HG03342 (cell line): Measurements from ENCODE around the gene GABARAP.

Experiments used
- ATAC-seq: cut with Tn5 transposase; IDR thresholded peaks from one replicate; pipeline ENCODE4 v1.9.1; 2021; ENCODE audit warnings: mild to moderate bottlenecking, moderate library complexity; ENCODE audit not compliant: unreplicated experiment

Gene GABARAP

GRCh38 chr17:7223375-7223774 lies 18.9 kb downstream of the GABARAP start:
- ATAC-seq = no peak

GRCh38 chr17:7222972-7223292 lies 19.3 kb downstream of the GABARAP start:
- ATAC-seq = no peak

GRCh38 chr17:7222093-7222971 lies 19.9 kb downstream of the GABARAP start:
- no peak for ATAC-seq

GRCh38 chr17:7221278-7222092 lies 20.8 kb downstream of the GABARAP start:
- no peak for ATAC-seq

GRCh38 chr17:7220593-7221277 lies 21.5 kb downstream of the GABARAP start:
- ATAC-seq = no peak

GRCh38 chr17:7219812-7220592 lies 22.2 kb downstream of the GABARAP start, which contains the start of the genes ACADVL and DLG4:
Gene ACADVL (plus strand): TSS chr17:7219938. CDS start chr17:7219985, 47 bp downstream.
Gene DLG4 (minus strand): TSS chr17:7219836.
- ATAC-seq = peak; percentile 52

GRCh38 chr17:7219229-7219811 lies 22.9 kb downstream of the GABARAP start:
- no peak for ATAC-seq

GRCh38 chr17:7218758-7219157 lies 23.5 kb downstream of the GABARAP start:
- no peak for ATAC-seq

- no peak for ATAC-seq
These were observed 24.1 kb downstream of the GABARAP start for GRCh38 chr17:7218166-7218565.

- no peak for ATAC-seq
These were observed 24.9 kb downstream of the GABARAP start for GRCh38 chr17:7217113-7217987.

- no peak for ATAC-seq
These were observed 25.8 kb downstream of the GABARAP start for GRCh38 chr17:7216242-7217112.

GRCh38 chr17:7215652-7216180 lies 26.5 kb downstream of the GABARAP start:
- no peak for ATAC-seq

- no peak for ATAC-seq
These were observed 27.1 kb downstream of the GABARAP start for GRCh38 chr17:7215136-7215638.

- peak; percentile 72 for ATAC-seq
These were observed 27.7 kb downstream of the GABARAP start for GRCh38 chr17:7214300-7215135.

GRCh38 chr17:7213895-7214299 lies 28.4 kb downstream of the GABARAP start:
- ATAC-seq = peak; percentile 4

GRCh38 chr17:7211491-7212273 lies 30.6 kb downstream of the GABARAP start:
- ATAC-seq = no peak
